ENCODE data around the gene IL16.

The IL16 gene

GRCh38 chr15:81322676-81323253, 126.1 kb downstream of the IL16 start:
- no peak for TF ChIP-seq EGR1 (IDR thresholded peaks at IDR 0.05)
- no peak for TF ChIP-seq NFIC (IDR thresholded peaks at IDR 0.05)
- no peak for TF ChIP-seq RAD21 (IDR thresholded peaks at IDR 0.05; ENCODE audit: low read depth)
- TF ChIP-seq FOXM1 (IDR thresholded peaks at IDR 0.05; ENCODE audit: borderline replicate concordance, low read depth), result no peak
- no peak for TF ChIP-seq TCF12 (IDR thresholded peaks at IDR 0.05; ENCODE audit: low read depth)
- no peak for TF ChIP-seq ZBTB7A (IDR thresholded peaks at IDR 0.05; ENCODE audit: low read depth)
- no peak for TF ChIP-seq EP300 (IDR thresholded peaks at IDR 0.05; ENCODE audit: borderline replicate concordance)
- no peak for TF ChIP-seq CREB1 (IDR thresholded peaks at IDR 0.05; ENCODE audit: low read depth)
- TF ChIP-seq CEBPB (IDR thresholded peaks at IDR 0.05), result no peak
- TF ChIP-seq TAF1 (IDR thresholded peaks at IDR 0.05; ENCODE audit: low read depth), result no peak
- no peak for TF ChIP-seq USF1 (IDR thresholded peaks at IDR 0.05)
- TF ChIP-seq YY1 (IDR thresholded peaks at IDR 0.05; ENCODE audit: low read depth), result no peak
- no peak for TF ChIP-seq REST (IDR thresholded peaks at IDR 0.05; ENCODE audit: low read depth)
- TF ChIP-seq TEAD4 (IDR thresholded peaks at IDR 0.05), result no peak
- TF ChIP-seq MAX (IDR thresholded peaks at IDR 0.05), result no peak

- TF ChIP-seq USF1 (IDR thresholded peaks at IDR 0.05) (no peak), CEBPB (IDR thresholded peaks at IDR 0.05) (no peak), YY1 (IDR thresholded peaks at IDR 0.05; ENCODE audit: low read depth) (no peak), FOXM1 (IDR thresholded peaks at IDR 0.05; ENCODE audit: borderline replicate concordance, low read depth) (no peak), REST (IDR thresholded peaks at IDR 0.05; ENCODE audit: low read depth) (no peak), CREB1 (IDR thresholded peaks at IDR 0.05; ENCODE audit: low read depth) (no peak), MAX (IDR thresholded peaks at IDR 0.05) (no peak)
Observed at GRCh38 chr15:81323559-81323943, 126.9 kb downstream of the IL16 start.

GRCh38 chr15:81323944-81324881, 127.5 kb downstream of the IL16 start, which contains the start of gene STARD5:
STARD5 (minus strand) TSS chr15:81324141; CDS start chr15:81324099, 42 bp downstream.
- TF ChIP-seq ZBTB7A (IDR thresholded peaks at IDR 0.05; ENCODE audit: low read depth) (peak; percentile 82; the same call in 1 of the 2 replicates), REST (IDR thresholded peaks at IDR 0.05; ENCODE audit: low read depth) (no peak), NFIC (IDR thresholded peaks at IDR 0.05) (no peak), EGR1 (IDR thresholded peaks at IDR 0.05) (no peak), YY1 (IDR thresholded peaks at IDR 0.05; ENCODE audit: low read depth) (no peak), TCF12 (IDR thresholded peaks at IDR 0.05; ENCODE audit: low read depth) (no peak), TEAD4 (IDR thresholded peaks at IDR 0.05) (no peak), MAX (IDR thresholded peaks at IDR 0.05) (peak; percentile 62), TAF1 (IDR thresholded peaks at IDR 0.05; ENCODE audit: low read depth) (peak; percentile 76), USF1 (IDR thresholded peaks at IDR 0.05) (no peak), RAD21 (IDR thresholded peaks at IDR 0.05; ENCODE audit: low read depth) (no peak)
